Medulla oblongata (tissue), 1 donor: Measurements from ENCODE around the gene TTC28.
A peak's percentile ranks its signal among the peaks of the same experiment; 100 is the strongest.

Experiments
- DNase-seq: peaks from one replicate; pipeline ENCODE4 v3.0.0-alpha.2; 2015; ENCODE audit errors: extremely low spot score

Gene TTC28

GRCh38 chr22:28023036-28023435 is 656.6 kb downstream of the TTC28 start:
- no peak for DNase-seq

GRCh38 chr22:28021998-28022660 is 657.5 kb downstream of the TTC28 start:
- DNase-seq = no peak

- no peak for DNase-seq
Measured at GRCh38 chr22:28021116-28021997, 658.3 kb downstream of the TTC28 start.

GRCh38 chr22:28019881-28020861 is 659.5 kb downstream of the TTC28 start:
- DNase-seq = peak; percentile 71

- no peak for DNase-seq
Measured at GRCh38 chr22:28019360-28019759, 660.3 kb downstream of the TTC28 start.

- no peak for DNase-seq
Measured at GRCh38 chr22:28018461-28018927, 661.1 kb downstream of the TTC28 start.

- no peak for DNase-seq
Measured at GRCh38 chr22:28017859-28018258, 661.8 kb downstream of the TTC28 start.

GRCh38 chr22:28017558-28017820 is 662.2 kb downstream of the TTC28 start:
- DNase-seq = no peak

- no peak for DNase-seq
Measured at GRCh38 chr22:28016781-28017557, 662.7 kb downstream of the TTC28 start.

GRCh38 chr22:28015676-28016601 is 663.7 kb downstream of the TTC28 start:
- no peak for DNase-seq

- no peak for DNase-seq
Measured at GRCh38 chr22:28015046-28015425, 664.6 kb downstream of the TTC28 start.

- DNase-seq = no peak
Measured at GRCh38 chr22:28014211-28015045, 665.2 kb downstream of the TTC28 start.

- DNase-seq = no peak
Measured at GRCh38 chr22:28013611-28014010, 666.0 kb downstream of the TTC28 start.

- no peak for DNase-seq
Measured at GRCh38 chr22:28012832-28013460, 666.7 kb downstream of the TTC28 start.

GRCh38 chr22:28009272-28009827 is 670.3 kb downstream of the TTC28 start:
- DNase-seq = peak; percentile 83

GRCh38 chr22:28008649-28009048 is 671.0 kb downstream of the TTC28 start:
- DNase-seq = no peak

GRCh38 chr22:28008056-28008455 is 671.6 kb downstream of the TTC28 start:
- DNase-seq = no peak

GRCh38 chr22:28006271-28006670 is 673.4 kb downstream of the TTC28 start:
- DNase-seq = no peak
